Activated naive CD8-positive, alpha-beta T cell treated with anti-CD3 and anti-CD28 coated beads, Interleukin-2, amount 50 U/mL, for 16 hours (primary cell): ENCODE measurements around the gene MYOM1.
"Not testable (repeated sequence)": the region's sequence is repeated elsewhere in the genome, so short reads cannot be mapped to it uniquely, and the experiment has no call there.

Source experiments
- DNase-seq: peaks from one replicate; pipeline ENCODE4 v3.0.0-alpha.2; 2020; ENCODE audit warnings: low read depth, low spot score

Gene MYOM1

GRCh38 chr18:3220868-3221267 is 1.1 kb upstream of the MYOM1 start:
- DNase-seq: not testable (repeated sequence)

- DNase-seq: no peak
Observed at GRCh38 chr18:3219241-3219630, 532 bp downstream of the MYOM1 start.

GRCh38 chr18:3218819-3219218 is 949 bp downstream of the MYOM1 start:
- DNase-seq: no peak

GRCh38 chr18:3217948-3218647 is 1.7 kb downstream of the MYOM1 start:
- DNase-seq: no peak

GRCh38 chr18:3216987-3217386 is 2.8 kb downstream of the MYOM1 start:
- no peak for DNase-seq

GRCh38 chr18:3214855-3215637 is 4.7 kb downstream of the MYOM1 start:
- no peak for DNase-seq

GRCh38 chr18:3213300-3214059 is 6.3 kb downstream of the MYOM1 start:
- DNase-seq: no peak

- no peak for DNase-seq
Observed at GRCh38 chr18:3212657-3213056, 7.1 kb downstream of the MYOM1 start.

- DNase-seq: no peak
Observed at GRCh38 chr18:3211236-3211992, 8.4 kb downstream of the MYOM1 start.

GRCh38 chr18:3209859-3210569 is 9.8 kb downstream of the MYOM1 start:
- DNase-seq: no peak

- DNase-seq: no peak
Observed at GRCh38 chr18:3207565-3207964, 12.2 kb downstream of the MYOM1 start.

- no peak for DNase-seq
Observed at GRCh38 chr18:3205239-3205638, 14.5 kb downstream of the MYOM1 start.

- no peak for DNase-seq
Observed at GRCh38 chr18:3199942-3200645, 19.7 kb downstream of the MYOM1 start.

GRCh38 chr18:3198260-3198860 is 21.4 kb downstream of the MYOM1 start:
- not testable (repeated sequence) for DNase-seq

- no peak for DNase-seq
Observed at GRCh38 chr18:3194947-3195612, 24.7 kb downstream of the MYOM1 start.

- DNase-seq: no peak
Observed at GRCh38 chr18:3193331-3193730, 26.4 kb downstream of the MYOM1 start.

GRCh38 chr18:3192752-3193151 is 27.0 kb downstream of the MYOM1 start:
- DNase-seq: no peak

- DNase-seq: no peak
Observed at GRCh38 chr18:3192286-3192685, 27.5 kb downstream of the MYOM1 start.

- DNase-seq: no peak
Observed at GRCh38 chr18:3190610-3191009, 29.2 kb downstream of the MYOM1 start.
